Measurements from ENCODE around the gene KCTD2.
"Not testable (repeated sequence)": the region's sequence is repeated elsewhere in the genome, so short reads cannot be mapped to it uniquely, and the experiment has no call there.

GRCh38 chr17:75006084-75006483 lies 40.9 kb upstream of the KCTD2 start:
- not testable (repeated sequence) for TF ChIP-seq POLR2AphosphoS5 (IDR thresholded peaks at IDR 0.05; ENCODE audit: insufficient read depth in 1 of 2, low read depth in 1 of 2); CTCF (IDR thresholded peaks at IDR 0.05)

Measured in vagina (tissue), 2 donors.